ENCODE measurements around the gene TRAPPC3.
A peak's percentile ranks its signal among the peaks of the same experiment; 100 is the strongest.

The TRAPPC3 gene

DNA sequence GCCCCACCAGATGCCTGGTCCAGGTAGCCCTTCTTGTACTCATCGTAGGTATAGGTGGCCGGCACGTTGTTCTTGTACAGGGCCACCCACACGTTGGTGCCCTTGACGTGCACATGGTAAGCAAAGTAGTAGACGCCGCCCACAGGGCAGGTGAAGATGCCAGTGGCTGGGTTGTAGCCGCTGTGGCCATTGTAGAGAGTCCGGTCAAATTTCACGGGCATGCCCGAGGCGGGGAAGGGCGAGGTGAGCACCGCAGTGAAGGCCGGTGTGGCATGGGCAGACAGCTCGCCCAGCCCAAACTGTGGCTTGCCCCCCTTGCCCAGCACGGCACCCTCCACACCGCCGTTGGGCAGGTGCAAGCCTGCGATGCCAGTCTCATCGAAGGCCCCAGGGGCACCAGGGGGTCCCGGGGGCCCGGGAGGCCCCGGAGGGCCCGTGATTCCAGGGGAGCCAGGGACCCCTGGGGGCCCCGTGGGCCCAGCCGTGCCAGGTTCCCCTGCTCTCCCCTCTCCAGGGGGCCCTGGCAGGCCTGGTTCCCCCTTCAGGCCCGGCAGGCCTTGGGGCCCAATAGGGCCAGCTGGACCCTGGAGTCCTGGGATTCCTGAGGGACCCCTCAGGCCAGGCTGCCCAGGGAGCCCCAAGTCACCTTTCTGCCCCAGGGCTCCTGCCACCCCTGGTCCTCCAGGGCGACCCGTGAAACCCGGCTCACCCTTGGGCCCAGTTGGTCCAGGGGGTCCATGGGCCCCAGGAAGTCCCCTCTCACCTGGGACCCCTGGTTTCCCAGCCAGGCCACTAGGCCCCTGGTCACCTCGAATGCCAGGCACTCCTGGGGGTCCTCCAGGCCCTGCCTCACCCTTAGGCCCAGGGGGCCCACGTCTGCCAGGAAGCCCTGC is 51.3 kb downstream of the TRAPPC3 start:
- DNase-seq (ENCODE audit: low spot score), result no peak

DNA sequence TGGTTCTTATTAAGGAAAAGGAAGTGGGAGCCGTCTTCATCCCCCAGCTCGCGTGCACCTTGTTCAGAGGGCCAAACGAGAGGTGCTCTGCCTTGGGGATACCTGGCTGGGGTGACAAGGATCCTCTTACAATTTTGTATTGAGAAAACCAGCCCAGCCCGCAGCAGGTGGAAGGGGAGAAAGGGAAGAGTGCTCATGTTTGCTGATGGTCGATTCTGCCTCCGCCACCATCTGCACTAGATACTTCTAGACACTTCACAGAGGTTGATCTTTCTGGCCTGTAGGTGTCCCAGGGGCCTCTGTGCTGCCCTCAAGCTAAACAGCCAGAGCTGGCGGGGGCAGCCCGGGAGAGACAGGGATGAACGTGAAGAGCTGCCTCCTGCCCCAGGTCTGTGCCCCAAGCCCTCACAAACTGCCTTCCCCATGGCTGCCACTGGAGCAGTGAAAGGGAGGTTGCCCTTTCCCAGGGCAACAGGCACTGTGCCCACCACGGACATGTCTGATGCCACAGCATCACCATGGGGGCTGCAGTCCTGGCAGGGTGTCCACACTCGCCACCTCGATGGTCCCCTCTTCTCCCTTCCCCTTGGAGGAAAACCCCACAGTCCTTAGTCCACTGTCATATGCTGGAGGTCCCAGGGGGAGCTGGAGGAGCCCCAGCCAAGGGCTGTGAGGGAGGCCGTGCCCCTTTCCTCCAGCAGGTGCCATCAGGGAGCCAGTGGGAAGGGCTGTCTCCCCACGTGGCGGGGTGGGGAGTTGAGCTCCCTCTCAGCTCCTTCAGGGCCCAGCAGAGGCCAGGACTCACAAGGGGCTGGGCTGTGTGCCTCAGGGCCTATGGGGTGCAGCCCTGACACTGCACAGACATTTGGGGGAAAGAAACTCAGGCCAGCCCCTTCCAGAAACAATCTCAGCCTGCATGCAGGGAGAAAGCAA is 52.5 kb downstream of the TRAPPC3 start:
- DNase-seq (ENCODE audit: low spot score), result no peak

- no peak for DNase-seq (ENCODE audit: low spot score)
Observed at GRCh38 chr1:36095760-36096405, 53.4 kb downstream of the TRAPPC3 start.

- DNase-seq (ENCODE audit: low spot score), result no peak
Observed at GRCh38 chr1:36094621-36095061, 54.6 kb downstream of the TRAPPC3 start.

DNA sequence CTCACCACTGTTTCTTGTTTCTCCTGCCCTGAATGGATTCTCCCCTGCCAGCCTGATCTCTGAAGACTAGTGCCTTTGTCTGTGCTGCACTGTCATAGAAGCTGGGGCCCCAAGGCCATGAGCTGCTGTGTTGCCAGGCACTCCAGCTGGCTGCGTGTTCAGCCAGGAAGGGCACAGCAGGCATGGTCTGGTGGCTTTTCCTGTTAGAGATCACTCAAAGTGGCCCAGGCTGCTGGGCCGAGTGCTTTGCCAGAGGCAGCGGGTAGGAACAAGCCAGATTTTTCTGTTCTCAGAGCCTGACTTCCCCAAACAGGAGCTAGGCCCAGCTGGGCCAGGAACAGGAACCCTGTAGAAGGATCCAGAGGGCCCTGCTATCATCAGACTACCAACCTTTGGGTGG is 55.4 kb downstream of the TRAPPC3 start:
- DNase-seq (ENCODE audit: low spot score), result no peak

DNA sequence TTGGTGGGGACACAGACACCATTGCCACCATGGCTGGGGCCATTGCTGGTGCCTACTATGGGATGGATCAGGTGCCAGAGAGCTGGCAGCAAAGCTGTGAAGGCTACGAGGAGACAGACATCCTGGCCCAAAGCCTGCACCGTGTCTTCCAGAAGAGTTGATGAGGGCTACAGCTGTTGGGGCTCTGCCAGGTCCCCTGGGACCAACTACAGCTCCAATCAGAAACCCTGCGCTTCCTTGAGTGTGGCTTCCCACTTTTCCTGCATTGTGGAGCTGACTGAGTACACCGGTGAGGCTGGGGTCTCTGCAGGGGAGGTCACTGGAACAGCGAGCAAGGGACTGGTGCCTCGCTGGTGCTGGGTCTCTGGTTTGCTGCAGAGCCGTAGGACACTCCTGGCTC is 56.1 kb downstream of the TRAPPC3 start:
- no peak for DNase-seq (ENCODE audit: low spot score)

DNA sequence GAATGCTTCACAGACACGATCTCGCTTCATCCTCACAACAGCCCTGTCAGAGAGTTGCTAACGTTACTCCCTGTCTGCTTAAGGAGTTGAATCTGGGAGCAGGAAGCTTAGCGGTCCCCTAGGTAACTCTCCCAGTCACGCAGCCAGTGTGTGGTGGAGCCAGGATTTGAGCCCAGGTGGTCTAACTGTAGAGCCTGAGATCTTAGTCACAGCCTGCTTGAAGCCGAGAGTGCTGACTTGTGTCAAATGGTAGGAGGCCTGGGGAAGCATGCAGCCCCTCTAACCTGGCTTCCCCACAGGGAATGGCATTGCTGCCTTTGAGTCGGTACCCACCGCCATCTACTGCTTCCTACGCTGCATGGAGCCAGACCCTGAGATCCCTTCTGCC is 56.5 kb downstream of the TRAPPC3 start:
- no peak for DNase-seq (ENCODE audit: low spot score)

DNA sequence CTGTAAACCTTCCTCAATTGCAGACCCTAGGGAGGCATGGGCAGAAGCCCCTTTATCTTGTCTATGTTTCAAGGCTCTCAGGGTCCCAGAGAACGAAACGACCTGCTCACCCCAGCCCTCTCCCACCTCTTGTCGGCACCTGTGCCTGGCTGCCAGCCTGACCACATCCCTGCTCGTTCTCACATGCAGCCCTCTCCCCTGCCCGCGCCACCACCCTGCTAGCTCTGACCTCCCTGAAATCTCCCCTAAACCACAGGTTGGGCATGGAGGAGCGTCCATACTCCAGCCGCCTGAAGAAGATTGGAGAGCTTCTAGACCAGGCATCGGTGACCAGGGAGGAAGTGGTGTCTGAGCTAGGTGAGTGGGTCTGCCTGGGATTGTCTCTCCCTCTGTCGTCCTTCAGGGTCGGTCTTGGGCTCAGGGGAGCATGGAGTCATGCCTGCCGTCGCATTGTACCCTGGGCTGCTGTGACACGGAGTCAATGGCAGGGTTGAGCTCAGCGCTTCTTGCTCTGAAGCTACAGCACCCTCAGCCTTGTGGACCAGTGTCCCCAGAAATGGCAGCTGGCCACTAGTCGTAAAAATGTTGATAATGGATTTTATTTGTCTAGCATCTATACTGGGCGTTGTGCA is 57.0 kb downstream of the TRAPPC3 start:
- DNase-seq (ENCODE audit: low spot score), result no peak

DNA sequence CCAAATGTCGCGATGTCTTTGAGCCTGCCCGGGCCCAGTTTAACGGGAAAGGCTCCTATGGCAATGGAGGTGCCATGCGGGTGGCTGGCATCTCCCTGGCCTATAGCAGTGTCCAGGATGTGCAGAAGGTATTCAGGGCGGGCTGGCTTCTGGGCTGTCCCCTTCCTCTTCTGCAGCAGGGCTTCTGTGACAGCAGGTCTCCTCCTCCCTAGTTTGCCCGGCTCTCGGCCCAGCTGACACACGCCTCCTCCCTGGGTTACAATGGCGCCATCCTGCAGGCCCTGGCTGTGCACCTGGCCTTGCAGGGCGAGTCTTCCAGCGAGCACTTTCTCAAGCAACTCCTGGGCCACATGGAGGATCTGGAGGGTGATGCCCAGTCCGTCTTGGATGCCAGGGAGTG is 57.6 kb downstream of the TRAPPC3 start:
- no peak for DNase-seq (ENCODE audit: low spot score)

- DNase-seq (ENCODE audit: low spot score), result no peak
Observed at GRCh38 chr1:36091141-36091540, 58.1 kb downstream of the TRAPPC3 start.

- peak; percentile 1 for DNase-seq (ENCODE audit: low spot score)
Observed at GRCh38 chr1:36089393-36090121, 59.7 kb downstream of the TRAPPC3 start.

- DNase-seq (ENCODE audit: low spot score), result peak; percentile 91
Observed at GRCh38 chr1:36088577-36089392, 60.5 kb downstream of the TRAPPC3 start, which contains the start of gene ADPRS. ADPRS (plus strand) TSS chr1:36088892; CDS start chr1:36088905, 13 bp downstream.

DNA sequence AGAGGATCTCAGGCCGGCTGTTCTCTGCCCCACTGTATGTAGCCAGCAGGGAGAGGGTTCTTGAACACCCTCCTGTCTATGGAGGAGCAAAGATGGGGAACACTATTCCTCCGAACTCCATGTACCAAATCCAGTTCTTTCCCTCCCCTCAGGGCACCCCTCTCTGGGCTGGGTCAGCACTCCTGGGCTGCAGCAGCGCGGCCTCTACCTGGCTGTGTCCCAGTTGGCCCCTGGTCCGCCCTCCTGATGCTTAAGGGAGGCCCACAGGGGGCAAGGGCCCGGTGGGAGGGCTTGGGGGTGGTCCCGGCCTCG is 61.1 kb downstream of the TRAPPC3 start:
- no peak for DNase-seq (ENCODE audit: low spot score)

DNA sequence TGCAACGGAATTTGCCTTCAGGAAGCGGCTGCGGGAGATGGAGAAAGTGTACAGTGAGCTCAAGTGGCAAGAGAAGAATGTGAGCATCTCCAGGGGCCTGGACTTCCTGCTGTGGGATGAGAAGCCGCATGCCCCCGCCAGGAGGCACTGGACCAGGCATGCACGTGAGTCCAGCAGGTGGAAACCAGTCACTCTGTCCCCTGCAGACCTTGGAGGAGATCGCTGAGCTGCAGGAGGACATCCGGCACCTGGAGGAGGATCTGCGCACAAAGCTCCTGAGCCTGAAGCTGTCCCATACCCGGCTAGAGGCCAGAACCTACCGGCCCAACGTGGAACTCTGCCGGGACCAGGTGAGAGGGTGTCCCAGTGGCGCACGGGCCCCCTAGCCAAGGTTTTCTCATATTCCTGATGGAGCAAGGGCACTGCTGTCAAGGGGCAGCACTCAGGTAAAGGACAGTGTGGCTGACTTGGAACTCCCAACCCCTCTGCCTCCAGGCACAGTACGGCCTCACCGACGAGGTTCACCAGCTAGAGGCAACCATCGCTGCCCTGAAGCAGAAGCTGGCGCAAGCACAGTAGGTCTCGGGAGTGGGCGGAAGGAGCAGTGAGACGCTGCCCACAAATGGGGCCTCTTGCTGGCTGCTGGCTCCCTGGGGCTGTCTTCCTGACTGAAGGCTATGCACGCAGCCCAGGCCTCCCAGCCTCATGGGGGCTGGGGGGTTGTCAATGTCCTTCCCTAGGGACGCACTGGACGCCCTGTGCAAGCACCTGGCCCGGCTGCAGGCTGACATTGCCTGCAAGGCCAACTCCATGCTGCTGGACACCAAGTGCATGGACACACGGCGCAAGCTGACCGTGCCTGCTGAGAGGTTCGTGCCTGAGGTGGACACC is 61.8 kb downstream of the TRAPPC3 start:
- no peak for DNase-seq (ENCODE audit: low spot score)

Measured in CD4-positive, alpha-beta T cell treated with Interleukin-2 at 100 ng/mL for 4 hours (primary cell).